ENCODE data around the gene ZNF81.
"Not testable (repeated sequence)": the region's sequence is repeated elsewhere in the genome, so short reads cannot be mapped to it uniquely, and the experiment has no call there.

ZNF81 gene

GRCh38 chrX:47843363-47843762 lies 6.7 kb downstream of the ZNF81 start:
- Histone ChIP-seq H3K27ac (ENCODE audit: low read depth in 2 of 2, low read length in 2 of 2) (no peak overlapping the region), H3K9ac (ENCODE audit: low read depth in 1 of 2, low read length in 2 of 2) (no peak overlapping the region), H3K9me3 (ENCODE audit: control insufficient read depth in 2 of 2, low read length in 2 of 2) (no peaks in the 10 kb centered on the region), H3K4me3 (ENCODE audit: low read length in 2 of 2) (no peak overlapping the region), H3K4me1 (ENCODE audit: control insufficient read depth in 2 of 2, insufficient read depth in 2 of 2, low read length in 2 of 2) (peaks cover 0 to 3% of the 10 kb centered on the region in 2 donors), H3K36me3 (ENCODE audit: control insufficient read depth in 2 of 2, insufficient read depth in 2 of 2, low read length in 2 of 2) (peaks cover 3 to 5% of the 10 kb centered on the region in 2 donors), H3K27me3 (ENCODE audit: control insufficient read depth in 2 of 2, insufficient read depth in 2 of 2, low read length in 2 of 2) (no peaks in the 10 kb centered on the region)

GRCh38 chrX:47844117-47844516 lies 7.4 kb downstream of the ZNF81 start:
- no peaks in the 10 kb centered on the region for H3K27me3 ChIP-seq (ENCODE audit: control insufficient read depth in 2 of 2, insufficient read depth in 2 of 2, low read length in 2 of 2)
- H3K4me1 ChIP-seq (ENCODE audit: control insufficient read depth in 2 of 2, insufficient read depth in 2 of 2, low read length in 2 of 2): peaks cover 0 to 3% of the 10 kb centered on the region in 2 donors
- H3K9ac ChIP-seq (ENCODE audit: low read depth in 1 of 2, low read length in 2 of 2): no peak overlapping the region
- no peaks in the 10 kb centered on the region for H3K9me3 ChIP-seq (ENCODE audit: control insufficient read depth in 2 of 2, low read length in 2 of 2)
- no peak overlapping the region for H3K27ac ChIP-seq (ENCODE audit: low read depth in 2 of 2, low read length in 2 of 2)
- H3K36me3 ChIP-seq (ENCODE audit: control insufficient read depth in 2 of 2, insufficient read depth in 2 of 2, low read length in 2 of 2): peaks cover 4 to 5% of the 10 kb centered on the region in 2 donors
- H3K4me3 ChIP-seq (ENCODE audit: low read length in 2 of 2): no peak overlapping the region

- peaks cover 0 to 3% of the 10 kb centered on the region in 2 donors for H3K4me1 ChIP-seq (ENCODE audit: control insufficient read depth in 2 of 2, insufficient read depth in 2 of 2, low read length in 2 of 2)
- no peaks in the 10 kb centered on the region for H3K9me3 ChIP-seq (ENCODE audit: control insufficient read depth in 2 of 2, low read length in 2 of 2)
- no peaks in the 10 kb centered on the region for H3K27me3 ChIP-seq (ENCODE audit: control insufficient read depth in 2 of 2, insufficient read depth in 2 of 2, low read length in 2 of 2)
- H3K4me3 ChIP-seq (ENCODE audit: low read length in 2 of 2): no peak overlapping the region
- peaks cover 5 to 10% of the 10 kb centered on the region in 2 donors for H3K36me3 ChIP-seq (ENCODE audit: control insufficient read depth in 2 of 2, insufficient read depth in 2 of 2, low read length in 2 of 2)
- H3K27ac ChIP-seq (ENCODE audit: low read depth in 2 of 2, low read length in 2 of 2): no peak overlapping the region
- no peak overlapping the region for H3K9ac ChIP-seq (ENCODE audit: low read depth in 1 of 2, low read length in 2 of 2)
Measured at GRCh38 chrX:47846040-47846439, 9.3 kb downstream of the ZNF81 start.

- Histone ChIP-seq H3K27ac (ENCODE audit: low read depth in 2 of 2, low read length in 2 of 2) (no peak overlapping the region), H3K9ac (ENCODE audit: low read depth in 1 of 2, low read length in 2 of 2) (no peak overlapping the region), H3K4me1 (ENCODE audit: control insufficient read depth in 2 of 2, insufficient read depth in 2 of 2, low read length in 2 of 2) (peaks cover 0 to 3% of the 10 kb centered on the region in 2 donors), H3K9me3 (ENCODE audit: control insufficient read depth in 2 of 2, low read length in 2 of 2) (no peaks in the 10 kb centered on the region), H3K4me3 (ENCODE audit: low read length in 2 of 2) (no peak overlapping the region), H3K27me3 (ENCODE audit: control insufficient read depth in 2 of 2, insufficient read depth in 2 of 2, low read length in 2 of 2) (no peaks in the 10 kb centered on the region), H3K36me3 (ENCODE audit: control insufficient read depth in 2 of 2, insufficient read depth in 2 of 2, low read length in 2 of 2) (peaks cover 5 to 13% of the 10 kb centered on the region in 2 donors)
Measured at GRCh38 chrX:47849778-47850177, 13.1 kb downstream of the ZNF81 start.

- H3K9me3 ChIP-seq (ENCODE audit: control insufficient read depth in 2 of 2, low read length in 2 of 2); H3K27me3 ChIP-seq (ENCODE audit: control insufficient read depth in 2 of 2, insufficient read depth in 2 of 2, low read length in 2 of 2); H3K9ac ChIP-seq (ENCODE audit: low read depth in 1 of 2, low read length in 2 of 2); H3K4me3 ChIP-seq (ENCODE audit: low read length in 2 of 2); H3K27ac ChIP-seq (ENCODE audit: low read depth in 2 of 2, low read length in 2 of 2); H3K4me1 ChIP-seq (ENCODE audit: control insufficient read depth in 2 of 2, insufficient read depth in 2 of 2, low read length in 2 of 2): not testable (repeated sequence)
- H3K36me3 ChIP-seq (ENCODE audit: control insufficient read depth in 2 of 2, insufficient read depth in 2 of 2, low read length in 2 of 2): peaks cover 5 to 13% of the 10 kb centered on the region in 2 donors
Measured at GRCh38 chrX:47850389-47850788, 13.7 kb downstream of the ZNF81 start.

- no peak overlapping the region for H3K4me3 ChIP-seq (ENCODE audit: low read length in 2 of 2)
- no peaks in the 10 kb centered on the region for H3K27me3 ChIP-seq (ENCODE audit: control insufficient read depth in 2 of 2, insufficient read depth in 2 of 2, low read length in 2 of 2)
- no peak overlapping the region for H3K27ac ChIP-seq (ENCODE audit: low read depth in 2 of 2, low read length in 2 of 2)
- peaks cover 5 to 13% of the 10 kb centered on the region in 2 donors for H3K36me3 ChIP-seq (ENCODE audit: control insufficient read depth in 2 of 2, insufficient read depth in 2 of 2, low read length in 2 of 2)
- no peak overlapping the region for H3K9ac ChIP-seq (ENCODE audit: low read depth in 1 of 2, low read length in 2 of 2)
- no peaks in the 10 kb centered on the region for H3K9me3 ChIP-seq (ENCODE audit: control insufficient read depth in 2 of 2, low read length in 2 of 2)
- peaks cover 0 to 2% of the 10 kb centered on the region in 2 donors for H3K4me1 ChIP-seq (ENCODE audit: control insufficient read depth in 2 of 2, insufficient read depth in 2 of 2, low read length in 2 of 2)
Measured at GRCh38 chrX:47850901-47851300, 14.2 kb downstream of the ZNF81 start.

GRCh38 chrX:47854474-47854873 lies 17.8 kb downstream of the ZNF81 start:
- peaks cover 0 to 7% of the 10 kb centered on the region in 2 donors for H3K36me3 ChIP-seq (ENCODE audit: control insufficient read depth in 2 of 2, insufficient read depth in 2 of 2, low read length in 2 of 2)
- no peak overlapping the region for H3K4me3 ChIP-seq (ENCODE audit: low read length in 2 of 2)
- H3K27me3 ChIP-seq (ENCODE audit: control insufficient read depth in 2 of 2, insufficient read depth in 2 of 2, low read length in 2 of 2): no peaks in the 10 kb centered on the region
- no peaks in the 10 kb centered on the region for H3K4me1 ChIP-seq (ENCODE audit: control insufficient read depth in 2 of 2, insufficient read depth in 2 of 2, low read length in 2 of 2)
- H3K9ac ChIP-seq (ENCODE audit: low read depth in 1 of 2, low read length in 2 of 2): no peak overlapping the region
- H3K27ac ChIP-seq (ENCODE audit: low read depth in 2 of 2, low read length in 2 of 2): no peak overlapping the region
- no peaks in the 10 kb centered on the region for H3K9me3 ChIP-seq (ENCODE audit: control insufficient read depth in 2 of 2, low read length in 2 of 2)

- no peaks in the 10 kb centered on the region for H3K27me3 ChIP-seq (ENCODE audit: control insufficient read depth in 2 of 2, insufficient read depth in 2 of 2, low read length in 2 of 2)
Measured at GRCh38 chrX:47859686-47860085, 23.0 kb downstream of the ZNF81 start.

GRCh38 chrX:47862680-47863079 lies 26.0 kb downstream of the ZNF81 start:
- H3K9ac ChIP-seq (ENCODE audit: low read depth in 1 of 2, low read length in 2 of 2): no peak overlapping the region
- H3K36me3 ChIP-seq (ENCODE audit: control insufficient read depth in 2 of 2, insufficient read depth in 2 of 2, low read length in 2 of 2): no peaks in the 10 kb centered on the region
- H3K9me3 ChIP-seq (ENCODE audit: control insufficient read depth in 2 of 2, low read length in 2 of 2): no peaks in the 10 kb centered on the region
- H3K27me3 ChIP-seq (ENCODE audit: control insufficient read depth in 2 of 2, insufficient read depth in 2 of 2, low read length in 2 of 2): no peaks in the 10 kb centered on the region
- H3K4me3 ChIP-seq (ENCODE audit: low read length in 2 of 2): no peak overlapping the region
- H3K27ac ChIP-seq (ENCODE audit: low read depth in 2 of 2, low read length in 2 of 2): no peak overlapping the region
- no peaks in the 10 kb centered on the region for H3K4me1 ChIP-seq (ENCODE audit: control insufficient read depth in 2 of 2, insufficient read depth in 2 of 2, low read length in 2 of 2)

More at GRCh38 chrX:47859686-47860085, 23.0 kb downstream of the ZNF81 start:
- Histone ChIP-seq H3K9me3 (ENCODE audit: control insufficient read depth in 2 of 2, low read length in 2 of 2) (no peaks in the 10 kb centered on the region), H3K4me1 (ENCODE audit: control insufficient read depth in 2 of 2, insufficient read depth in 2 of 2, low read length in 2 of 2) (no peaks in the 10 kb centered on the region), H3K4me3 (ENCODE audit: low read length in 2 of 2) (no peak overlapping the region), H3K9ac (ENCODE audit: low read depth in 1 of 2, low read length in 2 of 2) (no peak overlapping the region), H3K27ac (ENCODE audit: low read depth in 2 of 2, low read length in 2 of 2) (no peak overlapping the region), H3K36me3 (ENCODE audit: control insufficient read depth in 2 of 2, insufficient read depth in 2 of 2, low read length in 2 of 2) (no peaks in the 10 kb centered on the region)

GRCh38 chrX:47863187-47863586 lies 26.5 kb downstream of the ZNF81 start:
- no peaks in the 10 kb centered on the region for H3K27me3 ChIP-seq (ENCODE audit: control insufficient read depth in 2 of 2, insufficient read depth in 2 of 2, low read length in 2 of 2)
- no peaks in the 10 kb centered on the region for H3K36me3 ChIP-seq (ENCODE audit: control insufficient read depth in 2 of 2, insufficient read depth in 2 of 2, low read length in 2 of 2)
- no peak overlapping the region for H3K9ac ChIP-seq (ENCODE audit: low read depth in 1 of 2, low read length in 2 of 2)
- no peak overlapping the region for H3K4me3 ChIP-seq (ENCODE audit: low read length in 2 of 2)
- no peaks in the 10 kb centered on the region for H3K4me1 ChIP-seq (ENCODE audit: control insufficient read depth in 2 of 2, insufficient read depth in 2 of 2, low read length in 2 of 2)
- no peaks in the 10 kb centered on the region for H3K9me3 ChIP-seq (ENCODE audit: control insufficient read depth in 2 of 2, low read length in 2 of 2)
- H3K27ac ChIP-seq (ENCODE audit: low read depth in 2 of 2, low read length in 2 of 2): no peak overlapping the region

- Histone ChIP-seq H3K4me3 (ENCODE audit: low read length in 2 of 2) (no peak overlapping the region), H3K36me3 (ENCODE audit: control insufficient read depth in 2 of 2, insufficient read depth in 2 of 2, low read length in 2 of 2) (no peaks in the 10 kb centered on the region), H3K9me3 (ENCODE audit: control insufficient read depth in 2 of 2, low read length in 2 of 2) (no peaks in the 10 kb centered on the region), H3K27me3 (ENCODE audit: control insufficient read depth in 2 of 2, insufficient read depth in 2 of 2, low read length in 2 of 2) (no peaks in the 10 kb centered on the region), H3K4me1 (ENCODE audit: control insufficient read depth in 2 of 2, insufficient read depth in 2 of 2, low read length in 2 of 2) (no peaks in the 10 kb centered on the region), H3K9ac (ENCODE audit: low read depth in 1 of 2, low read length in 2 of 2) (no peak overlapping the region), H3K27ac (ENCODE audit: low read depth in 2 of 2, low read length in 2 of 2) (no peak overlapping the region)
Measured at GRCh38 chrX:47864300-47864699, 27.6 kb downstream of the ZNF81 start.

Measured in mucosa of rectum (tissue), 2 donors.